ENCODE results near the gene CYP1A1. TPM values are rescaled to one million over a fixed set of nuclear protein-coding genes. Genes with fewer than 3 reads are reported as not detected.

Gene CYP1A1
- total RNA-seq, 1 donor from 2014 or later: 2.4 TPM

- no peaks in the 10 kb centered on the region for H3K27me3 ChIP-seq
- H3K9me3 ChIP-seq: no peaks in the 10 kb centered on the region
- no peak overlapping the region for H3K27ac ChIP-seq
- no peaks in the 10 kb centered on the region for H3K36me3 ChIP-seq
- intact Hi-C loops (cut with DNase I): no loop called here
- no peak overlapping the region for H3K4me3 ChIP-seq
- TF ChIP-seq CTCF (IDR thresholded peaks at IDR 0.05): no peak
- ATAC-seq: no peak
- no peak for DNase-seq
- peaks cover 14% of the 10 kb centered on the region for H3K4me1 ChIP-seq
Measured at GRCh38 chr15:74696808-74697207, 28.5 kb downstream of the CYP1A1 start.

GRCh38 chr15:74696398-74696729 is 29.0 kb downstream of the CYP1A1 start:
- Histone ChIP-seq H3K27me3 (no peaks in the 10 kb centered on the region), H3K9me3 (no peaks in the 10 kb centered on the region), H3K4me3 (peak overlapping the region; percentile 78), H3K36me3 (no peaks in the 10 kb centered on the region), H3K4me1 (peaks cover 14% of the 10 kb centered on the region), H3K27ac (peak overlapping the region; percentile 86)
- DNase-seq: no peak
- no peak for ATAC-seq
- TF ChIP-seq CTCF (IDR thresholded peaks at IDR 0.05): no peak
- intact Hi-C loops (cut with DNase I): no loop called here

GRCh38 chr15:74695597-74696397 is 29.5 kb downstream of the CYP1A1 start, which contains the start of gene EDC3:
Gene EDC3, minus strand, starts transcription at chr15:74696024. Its CDS starts 20,900 bp downstream, at chr15:74675124.
- DNase-seq (peak; percentile 94), ATAC-seq (peak; percentile 99)
- no peak for TF ChIP-seq CTCF (IDR thresholded peaks at IDR 0.05)
- Histone ChIP-seq H3K27ac (peak within 1 kb of the TSS; percentile 86), H3K4me1 (peaks cover 14% of the 10 kb centered on the region), H3K27me3 (no peaks in the 10 kb centered on the region), H3K4me3 (peak within 1 kb of the TSS; percentile 78), H3K36me3 (no peaks in the 10 kb centered on the region), H3K9me3 (no peaks in the 10 kb centered on the region)
- intact Hi-C loops (cut with DNase I): no loop called here

GRCh38 chr15:74692327-74692726 is 33.0 kb downstream of the CYP1A1 start:
- no peaks in the 10 kb centered on the region for H3K27me3 ChIP-seq
- H3K36me3 ChIP-seq: peaks cover 5% of the 10 kb centered on the region
- H3K4me1 ChIP-seq: peaks cover 14% of the 10 kb centered on the region
- ATAC-seq (no peak), DNase-seq (no peak)
- no peak for TF ChIP-seq CTCF (IDR thresholded peaks at IDR 0.05)
- no peaks in the 10 kb centered on the region for H3K9me3 ChIP-seq
- H3K4me3 ChIP-seq: no peak overlapping the region
- intact Hi-C loops (cut with DNase I): no loop called here
- no peak overlapping the region for H3K27ac ChIP-seq

- ATAC-seq: no peak
- DNase-seq: no peak
- Histone ChIP-seq H3K27me3 (no peaks in the 10 kb centered on the region), H3K9me3 (no peaks in the 10 kb centered on the region), H3K27ac (no peak overlapping the region), H3K4me1 (no peaks in the 10 kb centered on the region), H3K4me3 (no peak overlapping the region), H3K36me3 (peaks cover 9% of the 10 kb centered on the region)
- intact Hi-C loops (cut with DNase I): no loop called here
- TF ChIP-seq CTCF (IDR thresholded peaks at IDR 0.05): no peak
Measured at GRCh38 chr15:74683758-74684157, 41.6 kb downstream of the CYP1A1 start.
